HepG2 (cell line): Measurements from ENCODE around the gene ANG. TPM values are rescaled to one million over a fixed set of nuclear protein-coding genes. Genes with fewer than 3 reads are reported as not detected.

ENCODE experiments used
- EHMT2 ChIP-seq: fragments of 200-600 bp; sonication (generic); IDR thresholded peaks from 2 replicates; pipeline ENCODE4 v1.7.0; 2017; ENCODE audit warnings: antibody characterized with exemption, low read depth, low read length, borderline replicate concordance
- KAT7 ChIP-seq: IDR thresholded peaks from 2 replicates; pipeline ENCODE4 v1.6.1; 2018; ENCODE audit warnings: borderline replicate concordance, missing compliant biosample characterization
- KAT8 ChIP-seq: IDR thresholded peaks from 2 replicates; pipeline ENCODE4 v1.6.1; 2016; ENCODE audit warnings: missing genetic modification reagents, missing compliant biosample characterization
- MIXL1 ChIP-seq: IDR thresholded peaks from 2 replicates; pipeline ENCODE4 v1.6.1; 2016
- NFIB ChIP-seq: sonication (generic); formaldehyde crosslinking; IDR thresholded peaks from 2 replicates; pipeline ENCODE4 v1.9.0; 2021; ENCODE audit warnings: missing genetic modification reagents, mild to moderate bottlenecking, borderline replicate concordance
- RBM22 ChIP-seq: fragments of 200-400 bp; formaldehyde crosslinking; optimal IDR thresholded peaks from 2 replicates; pipeline ENCODE3; 2017; ENCODE audit warnings: mild to moderate bottlenecking, low read length, moderate library complexity
- TBP ChIP-seq: sonication (generic); formaldehyde crosslinking; IDR thresholded peaks from 2 replicates; pipeline ENCODE4 v1.5.0; 2020; ENCODE audit warnings: missing genetic modification reagents
- YEATS4 ChIP-seq: sonication (generic); formaldehyde crosslinking; IDR thresholded peaks from 2 replicates; pipeline ENCODE4 v1.4.0; 2020; ENCODE audit warnings: missing genetic modification reagents, borderline replicate concordance
- ZNF20 ChIP-seq: sonication (generic); formaldehyde crosslinking; IDR thresholded peaks from 2 replicates; pipeline ENCODE4 v1.4.0; 2020; ENCODE audit warnings: mild to moderate bottlenecking, moderate library complexity, missing genetic modification reagents
- ZNF253 ChIP-seq: sonication (generic); formaldehyde crosslinking; IDR thresholded peaks from 2 replicates; pipeline ENCODE4 v1.8.0; 2022; ENCODE audit warnings: mild to moderate bottlenecking, missing genetic modification reagents, borderline replicate concordance
- ZNF556 ChIP-seq: sonication (generic); formaldehyde crosslinking; IDR thresholded peaks from 2 replicates; pipeline ENCODE4 v1.4.0; 2020; ENCODE audit warnings: mild to moderate bottlenecking, missing genetic modification reagents, borderline replicate concordance
- ZNF841 ChIP-seq: sonication (generic); formaldehyde crosslinking; IDR thresholded peaks from 2 replicates; pipeline ENCODE4 v1.8.1; 2023; ENCODE audit warnings: missing genetic modification reagents, borderline replicate concordance
- ZNF850 ChIP-seq: sonication (generic); formaldehyde crosslinking; conservative IDR thresholded peaks from 2 replicates; pipeline ENCODE4 v1.9.0; 2021; ENCODE audit warnings: mild to moderate bottlenecking, missing genetic modification reagents
- ZSCAN9 ChIP-seq: IDR thresholded peaks from 2 replicates; pipeline ENCODE4 v1.6.1; 2016; ENCODE audit warnings: borderline replicate concordance
- polyA plus RNA-seq, 8 experiments: library from polyadenylated mRNA; depleted of rRNA in 3 of 8; stranded (reverse) in 7 of 8; unstranded in 1 of 8; fragments of >200 nt; fragmentation: Illumina TruSeq in 4 of 8; extraction: Trizol in 4 of 8; gene quantifications; 2 replicates each; pipeline versions ENCODE4 v1.2.1 to v1.2.3, GENCODE V29; 2011 to 2016; ENCODE audit warnings: low read depth in 4 of 8, missing spikeins in 1 of 8, mixed read lengths in 1 of 8; ENCODE audit not compliant: insufficient read depth in 1 of 8
- total RNA-seq, 5 experiments: library from RNA; depleted of rRNA; stranded (reverse); fragments of >200 nt; fragmentation: Illumina TruSeq; extraction: Trizol; gene quantifications; 2 replicates each; pipeline ENCODE4 v1.2.3, GENCODE V29; 2016; ENCODE audit warnings: low read depth in 1 of 5
- TF ChIP-seq, protein P1 (sequence below): sonication (generic); formaldehyde crosslinking; IDR thresholded peaks from 2 replicates; pipeline ENCODE4 v1.4.0; 2020; ENCODE audit warnings: mild to moderate bottlenecking, low read depth, missing genetic modification reagents
- TF ChIP-seq, protein P2 (sequence below): sonication (generic); formaldehyde crosslinking; IDR thresholded peaks from 2 replicates; pipeline ENCODE4 v1.4.0; 2020; ENCODE audit warnings: missing genetic modification reagents
- TF ChIP-seq, protein P3 (sequence below): sonication (generic); formaldehyde crosslinking; IDR thresholded peaks from 2 replicates; pipeline ENCODE4 v1.5.0; 2020; ENCODE audit warnings: missing genetic modification reagents
- TF ChIP-seq, protein P4 (sequence below): sonication (generic); formaldehyde crosslinking; IDR thresholded peaks from 2 replicates; pipeline ENCODE4 v1.4.0; 2020; ENCODE audit warnings: mild to moderate bottlenecking, missing genetic modification reagents

The ANG gene
- total and polyA plus RNA-seq, 2 of the 13 experiments (the other 11 are each of a cell fraction or from before 2014, with no cell fraction given) = 83.6 to 401 TPM

DNA sequence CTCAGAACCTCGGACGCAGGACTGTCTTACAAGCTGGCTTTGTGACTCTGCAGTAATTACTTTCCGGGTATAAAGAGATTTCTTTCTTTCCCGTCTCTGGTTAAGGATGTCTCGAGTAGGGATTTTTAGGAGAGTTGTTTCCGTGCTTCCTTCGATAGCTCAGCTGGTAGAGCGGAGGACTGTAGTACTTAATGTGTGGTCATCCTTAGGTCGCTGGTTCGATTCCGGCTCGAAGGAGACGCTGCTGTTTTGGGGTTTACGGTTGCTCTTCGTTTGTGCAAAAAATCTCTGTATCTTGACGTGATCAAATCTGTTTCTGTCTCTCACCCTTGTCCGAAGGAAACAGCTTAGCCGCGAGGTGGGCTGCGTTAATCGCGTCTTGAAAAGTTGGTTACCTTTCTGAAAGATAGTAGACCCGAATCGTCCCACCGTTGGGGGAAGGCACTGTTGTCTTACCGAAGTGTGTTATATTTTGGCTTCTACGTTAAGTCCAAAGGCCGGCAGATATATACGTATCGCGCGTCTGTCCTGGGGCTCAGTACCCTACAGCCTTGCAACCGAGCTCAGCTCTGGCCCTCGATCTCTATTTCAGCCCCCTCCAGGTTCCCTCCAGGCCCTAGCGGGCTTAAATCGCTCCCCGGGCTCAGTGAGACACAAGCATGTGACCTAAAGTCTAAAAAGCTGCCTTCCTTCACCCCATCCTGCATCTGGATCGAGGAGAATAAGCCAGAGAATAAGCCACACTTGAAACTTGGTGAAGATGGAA lies 5.3 kb upstream of the ANG start (continued):
- TF ChIP-seq RBM22 = peak; percentile 98
- TF ChIP-seq, protein P1, sequence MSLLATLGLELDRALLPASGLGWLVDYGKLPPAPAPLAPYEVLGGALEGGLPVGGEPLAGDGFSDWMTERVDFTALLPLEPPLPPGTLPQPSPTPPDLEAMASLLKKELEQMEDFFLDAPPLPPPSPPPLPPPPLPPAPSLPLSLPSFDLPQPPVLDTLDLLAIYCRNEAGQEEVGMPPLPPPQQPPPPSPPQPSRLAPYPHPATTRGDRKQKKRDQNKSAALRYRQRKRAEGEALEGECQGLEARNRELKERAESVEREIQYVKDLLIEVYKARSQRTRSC (CRISPR knock-in tag) = 0 out of 2 replicates have a peak, but pooled peaks have one; percentile 23
- TF ChIP-seq ZSCAN9 = no peak; the same call in 1 of the 2 replicates
- peak; percentile 62; the same call in 1 of the 2 replicates for TF ChIP-seq ZNF20 (CRISPR knock-in tag)
- no peak; the same call in 1 of the 2 replicates for TF ChIP-seq ZNF556 (CRISPR knock-in tag)
- no peak for TF ChIP-seq EHMT2
- TF ChIP-seq YEATS4 (CRISPR knock-in tag) = no peak
- TF ChIP-seq, protein P2, sequence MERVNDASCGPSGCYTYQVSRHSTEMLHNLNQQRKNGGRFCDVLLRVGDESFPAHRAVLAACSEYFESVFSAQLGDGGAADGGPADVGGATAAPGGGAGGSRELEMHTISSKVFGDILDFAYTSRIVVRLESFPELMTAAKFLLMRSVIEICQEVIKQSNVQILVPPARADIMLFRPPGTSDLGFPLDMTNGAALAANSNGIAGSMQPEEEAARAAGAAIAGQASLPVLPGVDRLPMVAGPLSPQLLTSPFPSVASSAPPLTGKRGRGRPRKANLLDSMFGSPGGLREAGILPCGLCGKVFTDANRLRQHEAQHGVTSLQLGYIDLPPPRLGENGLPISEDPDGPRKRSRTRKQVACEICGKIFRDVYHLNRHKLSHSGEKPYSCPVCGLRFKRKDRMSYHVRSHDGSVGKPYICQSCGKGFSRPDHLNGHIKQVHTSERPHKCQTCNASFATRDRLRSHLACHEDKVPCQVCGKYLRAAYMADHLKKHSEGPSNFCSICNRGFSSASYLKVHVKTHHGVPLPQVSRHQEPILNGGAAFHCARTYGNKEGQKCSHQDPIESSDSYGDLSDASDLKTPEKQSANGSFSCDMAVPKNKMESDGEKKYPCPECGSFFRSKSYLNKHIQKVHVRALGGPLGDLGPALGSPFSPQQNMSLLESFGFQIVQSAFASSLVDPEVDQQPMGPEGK (CRISPR knock-in tag) = 0 out of 2 replicates have a peak, but pooled peaks have one; percentile 8
- TF ChIP-seq, protein P3, sequence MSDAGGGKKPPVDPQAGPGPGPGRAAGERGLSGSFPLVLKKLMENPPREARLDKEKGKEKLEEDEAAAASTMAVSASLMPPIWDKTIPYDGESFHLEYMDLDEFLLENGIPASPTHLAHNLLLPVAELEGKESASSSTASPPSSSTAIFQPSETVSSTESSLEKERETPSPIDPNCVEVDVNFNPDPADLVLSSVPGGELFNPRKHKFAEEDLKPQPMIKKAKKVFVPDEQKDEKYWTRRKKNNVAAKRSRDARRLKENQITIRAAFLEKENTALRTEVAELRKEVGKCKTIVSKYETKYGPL (CRISPR knock-in tag) = 0 out of 2 replicates have a peak, but pooled peaks have one; percentile 47
- TF ChIP-seq ZNF841 (CRISPR knock-in tag) = peak; percentile 6; the same call in 1 of the 2 replicates
- no peak for TF ChIP-seq KAT8 (CRISPR knock-in tag)
- TF ChIP-seq, protein P4, sequence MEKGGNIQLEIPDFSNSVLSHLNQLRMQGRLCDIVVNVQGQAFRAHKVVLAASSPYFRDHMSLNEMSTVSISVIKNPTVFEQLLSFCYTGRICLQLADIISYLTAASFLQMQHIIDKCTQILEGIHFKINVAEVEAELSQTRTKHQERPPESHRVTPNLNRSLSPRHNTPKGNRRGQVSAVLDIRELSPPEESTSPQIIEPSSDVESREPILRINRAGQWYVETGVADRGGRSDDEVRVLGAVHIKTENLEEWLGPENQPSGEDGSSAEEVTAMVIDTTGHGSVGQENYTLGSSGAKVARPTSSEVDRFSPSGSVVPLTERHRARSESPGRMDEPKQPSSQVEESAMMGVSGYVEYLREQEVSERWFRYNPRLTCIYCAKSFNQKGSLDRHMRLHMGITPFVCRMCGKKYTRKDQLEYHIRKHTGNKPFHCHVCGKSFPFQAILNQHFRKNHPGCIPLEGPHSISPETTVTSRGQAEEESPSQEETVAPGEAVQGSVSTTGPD (CRISPR knock-in tag) = 0 out of 2 replicates have a peak, but pooled peaks have one; percentile 23
- TF ChIP-seq MIXL1 (CRISPR knock-in tag) = peak; percentile 57; the same call in 1 of the 2 replicates
- TF ChIP-seq ZNF850 = no peak
- TF ChIP-seq KAT7 (CRISPR knock-in tag) = no peak
- TF ChIP-seq NFIB (CRISPR knock-in tag) = no peak
- no peak for TF ChIP-seq ZNF253 (CRISPR knock-in tag)
- TF ChIP-seq TBP = 0 out of 2 replicates have a peak, but pooled peaks have one; percentile 49
